ENCODE results near the gene ABO. TPM values are rescaled to one million over a fixed set of nuclear protein-coding genes. Genes with fewer than 3 reads are reported as not detected.

Gene ABO
- total RNA-seq, 1 donor from 2014 or later, result 0.40 TPM

GRCh38 chr9:133268335-133269056 is 6.5 kb downstream of the ABO start:
- TF ChIP-seq CTCF (conservative IDR thresholded peaks at IDR 0.05), result no peak
- peaks cover 64% of the 10 kb centered on the region for H3K27me3 Mint-ChIP-seq (ENCODE audit: low read depth)

GRCh38 chr9:133264235-133264764 is 10.7 kb downstream of the ABO start:
- no peak for TF ChIP-seq CTCF (conservative IDR thresholded peaks at IDR 0.05)
- Mint-ChIP-seq H3K4me1 (no peaks in the 10 kb centered on the region), H3K36me3 (ENCODE audit: low read depth) (no peaks in the 10 kb centered on the region), H3K27ac (ENCODE audit: unreplicated experiment) (no peak overlapping the region), H3K9me3 (no peaks in the 10 kb centered on the region), H3K27me3 (ENCODE audit: low read depth) (peaks cover 28% of the 10 kb centered on the region), H3K4me3 (no peak overlapping the region)
- DNase-seq (ENCODE audit: low read depth, low spot score), result no peak

More at GRCh38 chr9:133268335-133269056, 6.5 kb downstream of the ABO start:
- no peak overlapping the region for H3K27ac Mint-ChIP-seq (ENCODE audit: unreplicated experiment)
- H3K4me1 Mint-ChIP-seq, result no peaks in the 10 kb centered on the region
- no peaks in the 10 kb centered on the region for H3K9me3 Mint-ChIP-seq
- H3K36me3 Mint-ChIP-seq (ENCODE audit: low read depth), result no peaks in the 10 kb centered on the region
- H3K4me3 Mint-ChIP-seq, result no peak overlapping the region
- DNase-seq (ENCODE audit: low read depth, low spot score), result no peak

- TF ChIP-seq CTCF (conservative IDR thresholded peaks at IDR 0.05), result no peak
- no peak overlapping the region for H3K27ac Mint-ChIP-seq (ENCODE audit: unreplicated experiment)
- peaks cover 23% of the 10 kb centered on the region for H3K27me3 Mint-ChIP-seq (ENCODE audit: low read depth)
- no peaks in the 10 kb centered on the region for H3K4me1 Mint-ChIP-seq
- no peak for DNase-seq (ENCODE audit: low read depth, low spot score)
- no peaks in the 10 kb centered on the region for H3K36me3 Mint-ChIP-seq (ENCODE audit: low read depth)
- H3K4me3 Mint-ChIP-seq, result no peak overlapping the region
- H3K9me3 Mint-ChIP-seq, result no peaks in the 10 kb centered on the region
Measured at GRCh38 chr9:133263557-133263956, 11.4 kb downstream of the ABO start.

GRCh38 chr9:133262226-133262625 is 12.8 kb downstream of the ABO start:
- DNase-seq (ENCODE audit: low read depth, low spot score), result no peak
- peak overlapping the region; percentile 57 for H3K27ac Mint-ChIP-seq (ENCODE audit: unreplicated experiment)
- no peaks in the 10 kb centered on the region for H3K9me3 Mint-ChIP-seq
- H3K4me3 Mint-ChIP-seq, result no peak overlapping the region
- peaks cover 17% of the 10 kb centered on the region for H3K27me3 Mint-ChIP-seq (ENCODE audit: low read depth)
- no peaks in the 10 kb centered on the region for H3K4me1 Mint-ChIP-seq
- H3K36me3 Mint-ChIP-seq (ENCODE audit: low read depth), result no peaks in the 10 kb centered on the region
- TF ChIP-seq CTCF (conservative IDR thresholded peaks at IDR 0.05), result no peak

- Mint-ChIP-seq H3K9me3 (no peaks in the 10 kb centered on the region), H3K4me1 (no peaks in the 10 kb centered on the region), H3K36me3 (ENCODE audit: low read depth) (no peaks in the 10 kb centered on the region), H3K4me3 (no peak overlapping the region), H3K27ac (ENCODE audit: unreplicated experiment) (no peak overlapping the region), H3K27me3 (ENCODE audit: low read depth) (peaks cover 16% of the 10 kb centered on the region)
- DNase-seq (ENCODE audit: low read depth, low spot score), result no peak
- TF ChIP-seq CTCF (conservative IDR thresholded peaks at IDR 0.05), result no peak
Measured at GRCh38 chr9:133261753-133262120, 13.3 kb downstream of the ABO start.

All from neural crest cell (in vitro differentiated cells).